B cell (primary cell): ENCODE results near the gene APLF.

Source experiments
- EZH2 ChIP-seq: IDR thresholded peaks from 2 replicates; pipeline ENCODE4 v1.6.1; 2012; ENCODE audit warnings: borderline replicate concordance, low read depth, mild to moderate bottlenecking, moderate library complexity, low read length; ENCODE audit not compliant: insufficient read depth, poor library complexity, severe bottlenecking
- TF ChIP-seq, protein P1 (sequence below): fragments of 200-600 bp; IDR thresholded peaks from one replicate; pipeline ENCODE4 v1.8.0; 2022; ENCODE audit warnings: antibody characterized with exemption, mild to moderate bottlenecking

GRCh38 chr2:68620772-68621171 is 153.4 kb downstream of the APLF start:
- TF ChIP-seq, protein P1, sequence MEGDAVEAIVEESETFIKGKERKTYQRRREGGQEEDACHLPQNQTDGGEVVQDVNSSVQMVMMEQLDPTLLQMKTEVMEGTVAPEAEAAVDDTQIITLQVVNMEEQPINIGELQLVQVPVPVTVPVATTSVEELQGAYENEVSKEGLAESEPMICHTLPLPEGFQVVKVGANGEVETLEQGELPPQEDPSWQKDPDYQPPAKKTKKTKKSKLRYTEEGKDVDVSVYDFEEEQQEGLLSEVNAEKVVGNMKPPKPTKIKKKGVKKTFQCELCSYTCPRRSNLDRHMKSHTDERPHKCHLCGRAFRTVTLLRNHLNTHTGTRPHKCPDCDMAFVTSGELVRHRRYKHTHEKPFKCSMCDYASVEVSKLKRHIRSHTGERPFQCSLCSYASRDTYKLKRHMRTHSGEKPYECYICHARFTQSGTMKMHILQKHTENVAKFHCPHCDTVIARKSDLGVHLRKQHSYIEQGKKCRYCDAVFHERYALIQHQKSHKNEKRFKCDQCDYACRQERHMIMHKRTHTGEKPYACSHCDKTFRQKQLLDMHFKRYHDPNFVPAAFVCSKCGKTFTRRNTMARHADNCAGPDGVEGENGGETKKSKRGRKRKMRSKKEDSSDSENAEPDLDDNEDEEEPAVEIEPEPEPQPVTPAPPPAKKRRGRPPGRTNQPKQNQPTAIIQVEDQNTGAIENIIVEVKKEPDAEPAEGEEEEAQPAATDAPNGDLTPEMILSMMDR = no peak
- no peak for TF ChIP-seq EZH2
